HCT116 (cell line): Measurements from ENCODE around the gene FIZ1. TPM values are rescaled to one million over a fixed set of nuclear protein-coding genes. Genes with fewer than 3 reads are reported as not detected.

Experiments
- ATAC-seq: fragments of 200-7000 bp; cut with Tn5 transposase; 2 replicates; pipeline ENCODE4 v1.9.1; 2020; ENCODE audit warnings: mild to moderate bottlenecking, moderate library complexity
- BruUV-seq: library from RNA; stranded (reverse); fragments of 400-500 nt; replicated peaks from 2 replicates; lab custom pipeline; 2021; lab: Mats Ljungman, UMichigan
- CTCF ChIA-PET: fragments of 300-600 bp; sonication (Branson Sonifier 250); formaldehyde crosslinking; loops from one replicate; lab custom pipeline; 2021; ENCODE audit warnings: antibody characterized with exemption; lab: Charles Lee
- POLR2A ChIA-PET: fragments of 300-600, 350-600 bp; sonication (Branson Sonifier 250); formaldehyde crosslinking; loops from one replicate; lab custom pipeline; 2021; ENCODE audit warnings: antibody characterized with exemption; lab: Charles Lee
- RAD21 ChIA-PET, 2 experiments: fragments of 300-600 bp; sonication (Branson Sonifier 250); formaldehyde crosslinking; loops; one replicate each; lab custom pipeline; 2023; ENCODE audit warnings: low total read pairs in 2 of 2; ENCODE audit not compliant: uncharacterized antibody in 2 of 2, unreplicated experiment in 2 of 2, low non-redundant PET in 1 of 2; lab: Charles Lee
- DNase-seq: peaks from one replicate; pipeline ENCODE4 v3.0.0-alpha.2; 2010; ENCODE audit warnings: low read depth, low spot score
- H2AFZ ChIP-seq: fragments of 200-600 bp; shearing (Covaris generic), sonication (generic); 2 replicates; pipeline ENCODE4 v1.6.1; 2017; ENCODE audit warnings: low read depth, mixed run types, mixed read lengths, antibody characterized with exemption, low read length; ENCODE audit not compliant: poor library complexity, severe bottlenecking
- H3K27ac ChIP-seq: 2 replicates; pipeline ENCODE4 v1.5.1; 2012; ENCODE audit warnings: low read depth, low read length
- H3K27me3 ChIP-seq: fragments of 200-600 bp; sonication (generic); 2 replicates; pipeline ENCODE4 v1.6.1; 2016; ENCODE audit warnings: mixed run types, low read length, mixed read lengths; ENCODE audit not compliant: insufficient read depth
- H3K36me3 ChIP-seq, 2 experiments: fragments of 200-500 bp in 1 of 2; fragments of 200-600 bp in 1 of 2; sonication (Bioruptor generic) in 1 of 2; sonication (generic) in 1 of 2; 2 replicates each; pipeline versions ENCODE4 v1.5.1 to v1.6.1; 2014 to 2016; ENCODE audit warnings: low read length in 2 of 2, inconsistent platforms in 1 of 2, mixed read lengths in 1 of 2, mixed run types in 1 of 2; ENCODE audit not compliant: insufficient read depth in 2 of 2, control insufficient read depth in 1 of 2
- H3K4me1 ChIP-seq, 2 experiments: fragments of 200-600 bp in 1 of 2; sonication (generic) in 1 of 2; 2 replicates each; pipeline versions ENCODE4 v1.5.1 to v1.6.1; 2012 to 2017; ENCODE audit warnings: low read length in 2 of 2, inconsistent platforms in 1 of 2, mild to moderate bottlenecking in 1 of 2, mixed read lengths in 1 of 2, mixed run types in 1 of 2, moderate library complexity in 1 of 2; ENCODE audit not compliant: insufficient read depth in 2 of 2, control insufficient read depth in 1 of 2
- H3K4me2 ChIP-seq: fragments of 200-600 bp; sonication (generic); 2 replicates; pipeline ENCODE4 v1.6.1; 2017; ENCODE audit warnings: mixed run types, low read length, mixed read lengths
- H3K4me3 ChIP-seq, 2 experiments: fragments of 200-600 bp in 1 of 2; sonication (generic) in 1 of 2; replicated peaks in 1 of 2; 2 replicates each; pipeline ENCODE4 v1.5.1; 2011 to 2016; ENCODE audit warnings: low read length in 2 of 2, control low read depth in 1 of 2, low read depth in 1 of 2, mild to moderate bottlenecking in 1 of 2, mixed read lengths in 1 of 2, mixed run types in 1 of 2
- H3K79me2 ChIP-seq: fragments of 200-600 bp; sonication (generic); 2 replicates; pipeline ENCODE4 v1.6.1; 2017; ENCODE audit warnings: mild to moderate bottlenecking, mixed run types, low read length, moderate library complexity, mixed read lengths; ENCODE audit not compliant: insufficient read depth
- H3K9ac ChIP-seq: fragments of 200-600 bp; sonication (generic); 2 replicates; pipeline ENCODE4 v1.6.1; 2016; ENCODE audit warnings: low read length, mixed read lengths
- H3K9me2 ChIP-seq: fragments of 200-600 bp; sonication (generic), shearing (Covaris generic); 2 replicates; pipeline ENCODE4 v1.6.1; 2017; ENCODE audit warnings: mixed run types, mild to moderate bottlenecking, moderate library complexity; ENCODE audit not compliant: insufficient read depth
- H3K9me3 ChIP-seq, 2 experiments: fragments of 200-500 bp in 1 of 2; fragments of 200-600 bp in 1 of 2; sonication (Bioruptor generic) in 1 of 2; sonication (generic) in 1 of 2; 2 replicates each; pipeline ENCODE4 v1.6.1; 2014 to 2017; ENCODE audit warnings: low read length in 2 of 2, mixed read lengths in 2 of 2, inconsistent platforms in 1 of 2, low read depth in 1 of 2, mild to moderate bottlenecking in 1 of 2, mixed run types in 1 of 2, moderate library complexity in 1 of 2; ENCODE audit not compliant: control insufficient read depth in 1 of 2, insufficient read depth in 1 of 2
- H4K20me1 ChIP-seq: fragments of 200-600 bp; sonication (generic), shearing (Covaris generic); 2 replicates; pipeline ENCODE4 v1.6.1; 2017; ENCODE audit warnings: mixed run types, mild to moderate bottlenecking, moderate library complexity; ENCODE audit not compliant: insufficient read depth
- CBX3 ChIP-seq: IDR thresholded peaks from 2 replicates; pipeline ENCODE4 v1.6.1; 2012; ENCODE audit warnings: low read depth
- EGR1 ChIP-seq: IDR thresholded peaks from 2 replicates; pipeline ENCODE4 v1.6.1; 2012; ENCODE audit warnings: low read depth
- EZH2 ChIP-seq: fragments of 200-600 bp; sonication (generic); IDR thresholded peaks from 2 replicates; pipeline ENCODE4 v1.6.1; 2017; ENCODE audit warnings: antibody characterized with exemption, mixed run types
- FOSL1 ChIP-seq: IDR thresholded peaks from 2 replicates; pipeline ENCODE4 v1.6.1; 2012; ENCODE audit warnings: low read depth
- JUND ChIP-seq: IDR thresholded peaks from 2 replicates; pipeline ENCODE4 v1.6.1; 2012
- POLR2AphosphoS5 ChIP-seq: IDR thresholded peaks from 2 replicates; pipeline ENCODE4 v1.6.1; 2011; ENCODE audit warnings: mild to moderate bottlenecking, low read depth, low read length, moderate library complexity
- RAD21 ChIP-seq: IDR thresholded peaks from 2 replicates; pipeline ENCODE4 v1.6.1; 2012; ENCODE audit warnings: low read depth, mild to moderate bottlenecking
- SP1 ChIP-seq: IDR thresholded peaks from 2 replicates; pipeline ENCODE4 v1.6.1; 2012; ENCODE audit warnings: low read depth
- SRF ChIP-seq: IDR thresholded peaks from 2 replicates; pipeline ENCODE4 v1.6.1; 2012; ENCODE audit warnings: low read depth
- YY1 ChIP-seq: IDR thresholded peaks from 2 replicates; pipeline ENCODE4 v1.6.1; 2011; ENCODE audit warnings: low read length, low read depth, moderate library complexity, mild to moderate bottlenecking; ENCODE audit not compliant: insufficient replicate concordance; ENCODE audit errors: extremely low read depth
- ZFX ChIP-seq: fragments of 450-650 bp; IDR thresholded peaks from 2 replicates; pipeline ENCODE4 v1.6.1; 2017
- ZNF274 ChIP-seq: fragments of 200-500 bp; sonication (Bioruptor generic); IDR thresholded peaks from 2 replicates; pipeline ENCODE4 v1.6.1; 2014; ENCODE audit warnings: mild to moderate bottlenecking, low read depth, low read length, inconsistent platforms
- intact Hi-C: fragments of 100-400 bp; cut with micrococcal nuclease; formaldehyde crosslinking; loops from 2 replicates; pipeline ENCODE4 v1.10.0; 2022
- total RNA-seq: library from RNA; stranded (reverse); gene quantifications from one replicate; pipeline ENCODE4 v1.2.1, GENCODE V29; 2021; ENCODE audit not compliant: unreplicated experiment
- TF ChIP-seq, protein P1 (sequence below): IDR thresholded peaks from 2 replicates; pipeline ENCODE4 v1.6.1; 2012; ENCODE audit warnings: low read depth
- TF ChIP-seq, protein P2 (sequence below): IDR thresholded peaks from 2 replicates; pipeline ENCODE4 v1.6.1; 2012
- TF ChIP-seq, protein P3 (sequence below): IDR thresholded peaks from 2 replicates; pipeline ENCODE4 v1.6.1; 2011; ENCODE audit warnings: mild to moderate bottlenecking, low read length, moderate library complexity; ENCODE audit not compliant: insufficient replicate concordance; ENCODE audit errors: extremely low read depth

The FIZ1 gene
- total RNA-seq, 1 experiment from 2014 or later, result 15.3 TPM

DNA sequence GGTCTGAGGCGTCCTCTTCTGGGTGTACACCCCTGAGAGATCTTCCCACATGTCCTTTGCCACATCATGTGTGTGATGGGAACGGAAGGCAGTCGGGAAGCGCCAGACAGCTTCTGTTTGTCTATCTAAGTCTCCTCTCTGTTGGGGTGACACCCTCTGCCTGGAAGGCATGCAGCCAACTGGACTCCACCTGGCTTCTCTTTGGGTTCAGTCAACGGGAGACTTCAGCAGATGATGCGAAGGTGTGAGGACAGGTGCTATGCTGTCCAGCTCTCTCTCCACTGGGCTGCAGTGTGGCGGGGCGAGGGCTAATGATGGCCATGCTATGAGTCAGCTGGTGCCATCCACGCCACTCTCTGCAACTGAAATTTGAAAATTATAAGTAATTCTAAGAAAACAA is 39.6 kb downstream of the FIZ1 start:
- ATAC-seq (no peak), DNase-seq (no peak)
- ChIA-PET CTCF (no interaction called here), POLR2A (no interaction called here), RAD21 (no interaction called here)
- Histone ChIP-seq H3K9me3 (peaks cover 0 to 5% of the 10 kb centered on the region in 2 experiments; a peak in 1 of 4 replicates), H2AFZ (no peak overlapping the region), H3K4me2 (no peak overlapping the region), H3K27ac (no peak overlapping the region), H3K4me3 (no peak overlapping the region), H3K36me3 (no peaks in the 10 kb centered on the region), H3K9ac (no peak overlapping the region), H3K9me2 (no peaks in the 10 kb centered on the region), H4K20me1 (no peaks in the 10 kb centered on the region), H3K4me1 (no peaks in the 10 kb centered on the region), H3K27me3 (no peaks in the 10 kb centered on the region), H3K79me2 (no peaks in the 10 kb centered on the region)
- TF ChIP-seq CBX3 (no peak), ZFX (no peak), ZNF274 (no peak), SRF (no peak), EZH2 (no peak), RAD21 (no peak), FOSL1 (no peak), EGR1 (no peak), POLR2AphosphoS5 (no peak), JUND (no peak), SP1 (no peak), YY1 (no peak)
- TF ChIP-seq, protein P1, sequence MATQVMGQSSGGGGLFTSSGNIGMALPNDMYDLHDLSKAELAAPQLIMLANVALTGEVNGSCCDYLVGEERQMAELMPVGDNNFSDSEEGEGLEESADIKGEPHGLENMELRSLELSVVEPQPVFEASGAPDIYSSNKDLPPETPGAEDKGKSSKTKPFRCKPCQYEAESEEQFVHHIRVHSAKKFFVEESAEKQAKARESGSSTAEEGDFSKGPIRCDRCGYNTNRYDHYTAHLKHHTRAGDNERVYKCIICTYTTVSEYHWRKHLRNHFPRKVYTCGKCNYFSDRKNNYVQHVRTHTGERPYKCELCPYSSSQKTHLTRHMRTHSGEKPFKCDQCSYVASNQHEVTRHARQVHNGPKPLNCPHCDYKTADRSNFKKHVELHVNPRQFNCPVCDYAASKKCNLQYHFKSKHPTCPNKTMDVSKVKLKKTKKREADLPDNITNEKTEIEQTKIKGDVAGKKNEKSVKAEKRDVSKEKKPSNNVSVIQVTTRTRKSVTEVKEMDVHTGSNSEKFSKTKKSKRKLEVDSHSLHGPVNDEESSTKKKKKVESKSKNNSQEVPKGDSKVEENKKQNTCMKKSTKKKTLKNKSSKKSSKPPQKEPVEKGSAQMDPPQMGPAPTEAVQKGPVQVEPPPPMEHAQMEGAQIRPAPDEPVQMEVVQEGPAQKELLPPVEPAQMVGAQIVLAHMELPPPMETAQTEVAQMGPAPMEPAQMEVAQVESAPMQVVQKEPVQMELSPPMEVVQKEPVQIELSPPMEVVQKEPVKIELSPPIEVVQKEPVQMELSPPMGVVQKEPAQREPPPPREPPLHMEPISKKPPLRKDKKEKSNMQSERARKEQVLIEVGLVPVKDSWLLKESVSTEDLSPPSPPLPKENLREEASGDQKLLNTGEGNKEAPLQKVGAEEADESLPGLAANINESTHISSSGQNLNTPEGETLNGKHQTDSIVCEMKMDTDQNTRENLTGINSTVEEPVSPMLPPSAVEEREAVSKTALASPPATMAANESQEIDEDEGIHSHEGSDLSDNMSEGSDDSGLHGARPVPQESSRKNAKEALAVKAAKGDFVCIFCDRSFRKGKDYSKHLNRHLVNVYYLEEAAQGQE, result no peak
- TF ChIP-seq, protein P2, sequence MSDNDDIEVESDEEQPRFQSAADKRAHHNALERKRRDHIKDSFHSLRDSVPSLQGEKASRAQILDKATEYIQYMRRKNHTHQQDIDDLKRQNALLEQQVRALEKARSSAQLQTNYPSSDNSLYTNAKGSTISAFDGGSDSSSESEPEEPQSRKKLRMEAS, result no peak
- TF ChIP-seq, protein P3, sequence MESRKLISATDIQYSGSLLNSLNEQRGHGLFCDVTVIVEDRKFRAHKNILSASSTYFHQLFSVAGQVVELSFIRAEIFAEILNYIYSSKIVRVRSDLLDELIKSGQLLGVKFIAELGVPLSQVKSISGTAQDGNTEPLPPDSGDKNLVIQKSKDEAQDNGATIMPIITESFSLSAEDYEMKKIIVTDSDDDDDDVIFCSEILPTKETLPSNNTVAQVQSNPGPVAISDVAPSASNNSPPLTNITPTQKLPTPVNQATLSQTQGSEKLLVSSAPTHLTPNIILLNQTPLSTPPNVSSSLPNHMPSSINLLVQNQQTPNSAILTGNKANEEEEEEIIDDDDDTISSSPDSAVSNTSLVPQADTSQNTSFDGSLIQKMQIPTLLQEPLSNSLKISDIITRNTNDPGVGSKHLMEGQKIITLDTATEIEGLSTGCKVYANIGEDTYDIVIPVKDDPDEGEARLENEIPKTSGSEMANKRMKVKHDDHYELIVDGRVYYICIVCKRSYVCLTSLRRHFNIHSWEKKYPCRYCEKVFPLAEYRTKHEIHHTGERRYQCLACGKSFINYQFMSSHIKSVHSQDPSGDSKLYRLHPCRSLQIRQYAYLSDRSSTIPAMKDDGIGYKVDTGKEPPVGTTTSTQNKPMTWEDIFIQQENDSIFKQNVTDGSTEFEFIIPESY, result no peak
- intact Hi-C loops, result no loop called here
- no TSS peak for BruUV-seq
